Common myeloid progenitor, CD34-positive (primary cell): Measurements from ENCODE around the gene CD38.

Experiments
- CTCF ChIA-PET: fragments of 350-600 bp; sonication (Branson Sonifier 250); formaldehyde crosslinking; loops from one replicate; lab custom pipeline; 2021; ENCODE audit warnings: antibody characterized with exemption; lab: Charles Lee
- POLR2A ChIA-PET: fragments of 350-600 bp; sonication (Branson Sonifier 250); formaldehyde crosslinking; loops from one replicate; lab custom pipeline; 2021; ENCODE audit warnings: antibody characterized with exemption; lab: Charles Lee
- DNase-seq, 3 donors: peaks; one replicate each; pipeline versions ENCODE4 v3.0.0 to v3.0.0-alpha.2; 2013
- H3K27ac ChIP-seq, 2 experiments: 1 replicate in 1 of 2; 2 replicates in 1 of 2; pipeline ENCODE4 v1.7.0; 2013; ENCODE audit warnings: inconsistent platforms in 2 of 2, low read length in 2 of 2, mild to moderate bottlenecking in 2 of 2, low read depth in 1 of 2, moderate library complexity in 1 of 2; ENCODE audit not compliant: severe bottlenecking in 2 of 2, insufficient read depth in 1 of 2, poor library complexity in 1 of 2
- H3K27me3 ChIP-seq, 5 experiments: replicated peaks in 2 of 5; 1 replicate in 3 of 5; 2 replicates in 2 of 5; pipeline versions ENCODE4 v1.6.1 to v1.7.0; 2013; ENCODE audit warnings: low read length in 4 of 5, mild to moderate bottlenecking in 2 of 5, moderate library complexity in 2 of 5, inconsistent platforms in 1 of 5; ENCODE audit not compliant: insufficient read depth in 5 of 5, control insufficient read depth in 4 of 5
- H3K36me3 ChIP-seq, 4 experiments: 1 replicate in 2 of 4; 2 replicates in 2 of 4; pipeline versions ENCODE4 v1.6.1 to v1.7.0; 2013; ENCODE audit warnings: low read length in 3 of 4, control low read depth in 1 of 4, mild to moderate bottlenecking in 1 of 4; ENCODE audit not compliant: control insufficient read depth in 4 of 4, insufficient read depth in 4 of 4
- H3K4me1 ChIP-seq, 4 experiments: 1 replicate in 3 of 4; 2 replicates in 1 of 4; pipeline versions ENCODE4 v1.6.1 to v1.7.1; 2013; ENCODE audit warnings: low read length in 3 of 4, mild to moderate bottlenecking in 3 of 4, control low read depth in 1 of 4, inconsistent platforms in 1 of 4, moderate library complexity in 1 of 4; ENCODE audit not compliant: control insufficient read depth in 4 of 4, insufficient read depth in 4 of 4; ENCODE audit errors: control extremely low read depth in 1 of 4
- H3K4me3 ChIP-seq, 7 experiments: 1 replicate in 4 of 7; 2 replicates in 3 of 7; pipeline versions ENCODE4 v1.5.1 to v1.7.0; 2013; ENCODE audit warnings: mild to moderate bottlenecking in 7 of 7, low read length in 6 of 7, moderate library complexity in 6 of 7, inconsistent platforms in 2 of 7, low read depth in 2 of 7, control low read depth in 1 of 7; ENCODE audit not compliant: insufficient read depth in 4 of 7, control insufficient read depth in 1 of 7; ENCODE audit errors: extremely low read depth in 1 of 7
- H3K9me3 ChIP-seq, 5 experiments: 1 replicate in 4 of 5; 2 replicates in 1 of 5; pipeline versions ENCODE4 v1.6.1 to v1.7.1; 2013; ENCODE audit warnings: low read length in 4 of 5, mild to moderate bottlenecking in 2 of 5, inconsistent platforms in 1 of 5, low read depth in 1 of 5, moderate library complexity in 1 of 5; ENCODE audit not compliant: control insufficient read depth in 4 of 5, insufficient read depth in 2 of 5; ENCODE audit errors: control extremely low read depth in 1 of 5
- WGBS: methylation state at CpG from one replicate; pipeline ENCODE4 v1.1.5; 2013; ENCODE audit not compliant: insufficient coverage; 5-methylcytosine and 5-hydroxymethylcytosine counted together

The CD38 gene

DNA sequence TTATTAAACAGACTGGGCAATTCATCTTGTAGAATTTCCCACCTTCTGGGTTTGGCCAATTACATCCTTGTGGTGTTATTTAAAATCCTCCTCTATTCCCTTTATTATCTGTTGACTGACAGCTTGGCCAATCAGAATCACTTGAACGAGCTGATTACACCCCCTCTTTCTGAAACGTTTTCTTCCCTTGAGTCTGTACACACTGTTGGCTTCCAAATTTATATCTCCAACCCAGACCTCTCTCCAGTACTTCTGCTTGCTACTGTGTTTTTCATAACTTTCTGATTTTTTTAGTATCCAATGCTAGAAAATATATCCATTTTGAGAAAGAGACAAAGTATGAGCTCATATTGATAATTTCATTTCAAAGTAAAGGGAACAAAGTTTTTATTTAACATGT, 14.8 kb downstream of the CD38 start:
- Histone ChIP-seq H3K27me3 (peaks cover 0 to 3% (median 0%) of the 10 kb centered on the region in 5 experiments), H3K36me3 (peaks cover 0 to 6% (median 0%) of the 10 kb centered on the region in 4 experiments), H3K4me3 (no peak overlapping the region), H3K27ac (no peak overlapping the region), H3K9me3 (no peaks in the 10 kb centered on the region), H3K4me1 (peaks cover 5 to 25% (median 12%) of the 10 kb centered on the region in 4 experiments)
- ChIA-PET POLR2A (interaction anchor here (1.2 kb wide), 1 partner anchor 403 kb away, joined by 3 read pairs; no protein-coding TSS in a partner anchor), CTCF (interaction anchor here (1.0 to 2.5 kb wide), 3 partner anchors 13 to 60 kb away, joined by 3 to 17 read pairs (median 4); no protein-coding TSS in a partner anchor)
- DNase-seq: no peak
- WGBS: 100% methylated on average over 1 of the region's 2 CpGs

DNA sequence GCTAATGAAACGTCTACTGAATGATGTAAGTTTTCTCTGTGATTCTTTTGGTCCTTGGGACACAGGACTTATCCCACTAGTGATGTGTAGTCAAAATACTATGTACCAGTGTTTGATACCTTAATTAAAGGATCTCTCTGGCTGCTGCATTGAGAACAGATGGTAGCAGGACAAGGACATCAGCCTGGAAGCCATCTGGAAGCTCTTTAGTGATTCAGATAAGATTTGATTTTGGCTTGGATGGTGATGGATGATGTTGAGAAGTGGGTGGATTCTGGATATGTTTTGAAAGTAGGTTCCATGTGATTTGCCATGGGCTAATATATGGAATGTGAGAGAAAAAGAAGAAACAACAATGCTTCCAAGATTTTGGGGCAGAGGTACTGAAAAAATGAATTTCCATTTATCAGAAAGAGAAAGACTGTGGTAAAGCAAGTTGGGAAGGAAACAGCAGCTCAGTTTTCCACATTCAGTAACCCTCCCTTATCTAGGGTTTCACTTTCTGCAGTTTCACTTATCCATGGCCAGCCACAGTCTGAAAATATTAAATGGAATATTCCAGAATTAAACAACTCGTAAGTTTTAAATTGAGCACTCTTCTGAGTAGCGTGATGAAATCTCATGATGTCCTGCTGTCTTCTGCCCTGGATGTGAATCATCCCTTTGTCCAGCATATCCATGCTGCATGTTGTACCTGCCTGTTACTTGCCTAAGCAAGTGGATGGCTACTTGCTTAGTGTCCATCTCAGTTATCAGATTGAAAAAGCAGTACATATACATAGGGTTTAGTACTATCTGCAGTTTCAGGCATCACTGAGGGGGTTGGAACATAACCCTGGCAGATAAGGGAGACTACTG, 15.6 kb downstream of the CD38 start:
- peaks cover 0 to 2% (median 0%) of the 10 kb centered on the region in 5 experiments for H3K27me3 ChIP-seq
- WGBS: 94% methylated on average over 2 of the region's 3 CpGs
- DNase-seq: no peak
- ChIA-PET POLR2A (interaction anchor here (1.2 kb wide), 1 partner anchor 403 kb away, joined by 3 read pairs; no protein-coding TSS in a partner anchor), CTCF (interaction anchor here (1.0 to 2.5 kb wide), 5 partner anchors 10 to 61 kb away, joined by 3 to 17 read pairs (median 4); no protein-coding TSS in a partner anchor)
- H3K4me3 ChIP-seq: no peak overlapping the region
- peaks cover 5 to 25% (median 12%) of the 10 kb centered on the region in 4 experiments for H3K4me1 ChIP-seq
- H3K27ac ChIP-seq: no peak overlapping the region
- H3K9me3 ChIP-seq: no peaks in the 10 kb centered on the region
- H3K36me3 ChIP-seq: peaks cover 0 to 2% (median 0%) of the 10 kb centered on the region in 4 experiments

DNA sequence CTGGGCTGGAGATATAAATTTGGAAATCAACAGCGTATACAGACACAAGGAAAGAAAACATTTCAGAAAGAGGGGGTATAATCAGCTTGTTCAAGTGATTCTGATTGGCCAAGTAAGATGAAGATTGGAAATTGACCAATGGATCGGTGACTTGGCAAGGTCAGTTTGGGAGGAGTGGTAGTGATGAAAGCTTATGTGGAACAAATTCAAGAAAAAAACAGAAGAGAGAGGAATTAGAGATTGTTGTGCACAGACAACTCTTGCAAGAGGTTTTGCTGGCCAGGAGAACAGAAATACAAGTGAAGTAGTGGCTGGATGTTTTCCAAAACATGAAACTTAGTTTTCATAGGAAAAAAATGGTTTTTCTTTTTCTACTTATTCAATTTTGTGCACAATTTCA, 16.3 kb downstream of the CD38 start:
- DNase-seq: no peak
- peaks cover 0 to 2% (median 0%) of the 10 kb centered on the region in 5 experiments for H3K27me3 ChIP-seq
- CTCF ChIA-PET: interaction anchor here (1.4 to 2.5 kb wide), 4 partner anchors 9 to 51 kb away, joined by 3 to 17 read pairs (median 4); no protein-coding TSS in a partner anchor
- H3K27ac ChIP-seq: no peak overlapping the region
- H3K4me1 ChIP-seq: peaks cover 5 to 30% (median 15%) of the 10 kb centered on the region in 4 experiments
- no peaks in the 10 kb centered on the region for H3K9me3 ChIP-seq
- H3K4me3 ChIP-seq: no peak overlapping the region
- POLR2A ChIA-PET: no interaction called here
- H3K36me3 ChIP-seq: peaks cover 0 to 2% (median 0%) of the 10 kb centered on the region in 4 experiments
- WGBS: 86% methylated on average over 2 of the region's 2 CpGs

DNA sequence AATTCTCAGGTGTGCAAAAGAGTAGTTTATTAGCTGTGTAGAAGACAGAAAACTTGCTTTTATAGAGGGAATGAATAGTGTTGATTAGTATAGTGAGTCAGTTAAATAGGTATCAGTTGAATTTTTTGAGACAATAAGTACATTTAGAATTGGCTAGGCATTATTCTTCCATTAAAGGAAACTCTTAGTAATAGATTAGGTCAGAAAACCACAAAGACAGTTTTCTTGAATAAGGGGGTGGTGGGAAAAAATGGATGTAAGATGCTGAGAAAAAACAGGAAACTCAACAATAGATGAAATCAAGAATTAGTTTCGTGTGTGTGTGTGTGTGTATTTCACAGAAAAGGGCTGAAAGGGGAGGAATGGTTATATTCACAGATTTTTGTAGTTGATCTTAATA, 16.8 kb downstream of the CD38 start:
- Histone ChIP-seq H3K27me3 (peaks cover 0 to 2% (median 0%) of the 10 kb centered on the region in 5 experiments), H3K27ac (no peak overlapping the region), H3K4me1 (peaks cover 9 to 34% (median 16%) of the 10 kb centered on the region in 4 experiments), H3K4me3 (peak overlapping the region in 1 of 7 experiments; percentile 0), H3K36me3 (peaks cover 0 to 2% (median 0%) of the 10 kb centered on the region in 4 experiments), H3K9me3 (no peaks in the 10 kb centered on the region)
- ChIA-PET POLR2A (no interaction called here), CTCF (interaction anchor here (0.7 to 2.5 kb wide), 4 partner anchors 9 to 38 kb away, joined by 3 to 17 read pairs (median 4); no protein-coding TSS in a partner anchor)
- no CpG with 5 or more reads among the region's 1 CpG for WGBS
- DNase-seq: peak in 2 of 3 donors; percentile 67 to 72

DNA sequence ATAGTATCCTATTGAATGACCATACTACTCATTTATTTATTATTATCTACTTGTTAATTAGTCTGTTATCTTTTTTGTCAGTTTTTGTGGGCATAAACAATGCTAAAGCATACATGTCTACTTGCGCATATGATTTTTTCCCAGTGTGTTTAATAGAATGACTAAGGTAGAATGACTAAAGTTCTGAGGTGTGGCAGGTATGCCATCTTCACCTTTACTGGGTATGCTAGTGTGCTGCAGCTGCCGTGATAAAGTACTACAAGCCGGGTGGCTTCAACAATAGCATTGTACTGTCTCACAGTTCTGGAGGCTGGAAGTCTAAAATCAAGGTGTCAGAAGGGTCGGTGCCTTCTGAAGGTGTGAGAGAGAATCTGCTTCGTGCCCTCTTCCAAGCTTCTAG, 19.2 kb downstream of the CD38 start:
- H3K36me3 ChIP-seq: peaks cover 0 to 2% (median 0%) of the 10 kb centered on the region in 4 experiments
- no peak for DNase-seq
- no peak overlapping the region for H3K27ac ChIP-seq
- POLR2A ChIA-PET: no interaction called here
- 86% methylated on average over 4 of the region's 5 CpGs for WGBS
- H3K4me1 ChIP-seq: peaks cover 9 to 36% (median 16%) of the 10 kb centered on the region in 4 experiments
- H3K27me3 ChIP-seq: peaks cover 0 to 2% (median 0%) of the 10 kb centered on the region in 5 experiments
- CTCF ChIA-PET: interaction anchor here (1.2 kb wide), 1 partner anchor 14 kb away, joined by 3 read pairs; no protein-coding TSS in a partner anchor
- no peak overlapping the region for H3K4me3 ChIP-seq
- H3K9me3 ChIP-seq: peaks cover 0 to 2% (median 0%) of the 10 kb centered on the region in 5 experiments

DNA sequence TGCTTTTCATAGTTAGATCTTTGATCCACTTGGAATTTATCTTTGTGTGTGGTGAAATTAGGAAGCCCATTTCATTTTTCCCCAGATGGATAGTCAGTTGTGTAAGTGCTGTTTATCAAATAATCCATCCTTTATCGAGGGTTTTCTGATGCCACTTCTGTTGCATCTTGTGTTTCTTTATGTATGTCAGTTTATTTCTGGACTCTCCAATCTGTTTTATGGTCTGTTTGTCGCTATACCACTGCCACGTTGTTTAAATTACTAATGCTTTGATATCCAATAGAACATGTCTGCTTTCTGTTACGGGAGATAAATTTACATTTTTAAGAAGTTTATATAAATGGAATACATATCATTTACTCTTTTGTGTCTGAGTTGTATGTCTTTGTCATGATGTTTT, 21.0 kb downstream of the CD38 start:
- no peak for DNase-seq
- CTCF ChIA-PET: interaction anchor here (0.8 to 1.6 kb wide), 5 partner anchors 32 to 70 kb away, joined by 3 to 5 read pairs (median 3); no protein-coding TSS in a partner anchor
- H3K27me3 ChIP-seq: peaks cover 0 to 2% (median 0%) of the 10 kb centered on the region in 5 experiments
- no peak overlapping the region for H3K4me3 ChIP-seq
- H3K36me3 ChIP-seq: peaks cover 0 to 2% (median 0%) of the 10 kb centered on the region in 4 experiments
- peaks cover 6 to 27% (median 14%) of the 10 kb centered on the region in 4 experiments for H3K4me1 ChIP-seq
- POLR2A ChIA-PET: interaction anchor here (0.6 to 0.8 kb wide), 2 partner anchors 41 to 95 kb away, joined by 3 read pairs; no protein-coding TSS in a partner anchor
- H3K27ac ChIP-seq: no peak overlapping the region
- peaks cover 0 to 2% (median 0%) of the 10 kb centered on the region in 5 experiments for H3K9me3 ChIP-seq
- no CpG with 5 or more reads among the region's 4 CpGs for WGBS
